Panc1 (cell line): ENCODE measurements around the gene GPC3.

Experiments used
- POLR2AphosphoS5 ChIP-seq: IDR thresholded peaks from 2 replicates; pipeline ENCODE4 v1.6.1; 2012; ENCODE audit warnings: mild to moderate bottlenecking, low read depth, low read length, moderate library complexity
- TCF7L2 ChIP-seq: IDR thresholded peaks from 2 replicates; pipeline ENCODE4 v1.6.1; 2011; ENCODE audit warnings: mild to moderate bottlenecking, low read depth, low read length, inconsistent platforms
- TF ChIP-seq, protein P1 (sequence below), 2 experiments: IDR thresholded peaks; 2 replicates each; pipeline ENCODE4 v1.6.1; 2011 to 2012; ENCODE audit warnings: low read depth in 2 of 2, control low read depth in 1 of 2, low read length in 1 of 2, mild to moderate bottlenecking in 1 of 2, moderate library complexity in 1 of 2; ENCODE audit not compliant: insufficient read depth in 1 of 2
- TF ChIP-seq, protein P2 (sequence below): fragments of 450-650 bp; IDR thresholded peaks from 2 replicates; pipeline ENCODE4 v1.5.1; 2017; ENCODE audit warnings: mild to moderate bottlenecking

DNA sequence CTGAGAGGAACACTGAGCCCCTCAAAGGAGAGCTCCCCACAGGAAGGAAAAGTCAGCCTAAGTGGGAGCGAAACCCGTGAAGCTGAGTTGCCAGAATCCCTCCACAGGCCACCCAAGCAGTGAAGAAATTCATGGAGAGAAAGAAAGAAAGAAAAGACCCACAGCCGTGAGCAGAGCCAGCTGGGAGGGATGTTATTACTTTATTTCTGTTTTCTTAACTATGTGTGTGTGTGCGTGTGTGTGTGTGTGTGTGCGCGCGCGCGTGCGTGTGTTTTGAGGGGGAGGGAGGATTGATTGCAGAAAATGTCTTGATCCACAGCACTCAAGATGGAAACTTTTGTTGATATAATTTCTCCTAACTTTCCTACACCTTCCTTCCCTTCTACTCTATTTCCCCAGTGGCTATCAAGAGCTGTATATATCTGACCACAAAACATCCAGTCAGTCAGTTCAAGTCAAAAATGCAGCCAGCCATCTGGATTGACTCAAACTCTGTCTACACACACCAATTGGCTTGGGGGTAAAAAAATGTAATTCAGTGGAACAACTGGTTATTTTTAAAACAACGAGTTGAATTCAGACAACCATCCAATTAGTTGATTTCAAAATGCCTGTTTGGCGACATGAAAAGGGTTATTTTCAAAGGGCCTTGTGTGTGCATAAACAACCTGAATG, 13.8 kb upstream of the GPC3 start:
- TF ChIP-seq, protein P1, sequence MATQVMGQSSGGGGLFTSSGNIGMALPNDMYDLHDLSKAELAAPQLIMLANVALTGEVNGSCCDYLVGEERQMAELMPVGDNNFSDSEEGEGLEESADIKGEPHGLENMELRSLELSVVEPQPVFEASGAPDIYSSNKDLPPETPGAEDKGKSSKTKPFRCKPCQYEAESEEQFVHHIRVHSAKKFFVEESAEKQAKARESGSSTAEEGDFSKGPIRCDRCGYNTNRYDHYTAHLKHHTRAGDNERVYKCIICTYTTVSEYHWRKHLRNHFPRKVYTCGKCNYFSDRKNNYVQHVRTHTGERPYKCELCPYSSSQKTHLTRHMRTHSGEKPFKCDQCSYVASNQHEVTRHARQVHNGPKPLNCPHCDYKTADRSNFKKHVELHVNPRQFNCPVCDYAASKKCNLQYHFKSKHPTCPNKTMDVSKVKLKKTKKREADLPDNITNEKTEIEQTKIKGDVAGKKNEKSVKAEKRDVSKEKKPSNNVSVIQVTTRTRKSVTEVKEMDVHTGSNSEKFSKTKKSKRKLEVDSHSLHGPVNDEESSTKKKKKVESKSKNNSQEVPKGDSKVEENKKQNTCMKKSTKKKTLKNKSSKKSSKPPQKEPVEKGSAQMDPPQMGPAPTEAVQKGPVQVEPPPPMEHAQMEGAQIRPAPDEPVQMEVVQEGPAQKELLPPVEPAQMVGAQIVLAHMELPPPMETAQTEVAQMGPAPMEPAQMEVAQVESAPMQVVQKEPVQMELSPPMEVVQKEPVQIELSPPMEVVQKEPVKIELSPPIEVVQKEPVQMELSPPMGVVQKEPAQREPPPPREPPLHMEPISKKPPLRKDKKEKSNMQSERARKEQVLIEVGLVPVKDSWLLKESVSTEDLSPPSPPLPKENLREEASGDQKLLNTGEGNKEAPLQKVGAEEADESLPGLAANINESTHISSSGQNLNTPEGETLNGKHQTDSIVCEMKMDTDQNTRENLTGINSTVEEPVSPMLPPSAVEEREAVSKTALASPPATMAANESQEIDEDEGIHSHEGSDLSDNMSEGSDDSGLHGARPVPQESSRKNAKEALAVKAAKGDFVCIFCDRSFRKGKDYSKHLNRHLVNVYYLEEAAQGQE (IDR thresholded peaks at IDR 0.05; ENCODE audit: insufficient read depth in 1 of 2, low read depth in 2 of 2, low read length in 1 of 2) = no peak
- TF ChIP-seq, protein P2, sequence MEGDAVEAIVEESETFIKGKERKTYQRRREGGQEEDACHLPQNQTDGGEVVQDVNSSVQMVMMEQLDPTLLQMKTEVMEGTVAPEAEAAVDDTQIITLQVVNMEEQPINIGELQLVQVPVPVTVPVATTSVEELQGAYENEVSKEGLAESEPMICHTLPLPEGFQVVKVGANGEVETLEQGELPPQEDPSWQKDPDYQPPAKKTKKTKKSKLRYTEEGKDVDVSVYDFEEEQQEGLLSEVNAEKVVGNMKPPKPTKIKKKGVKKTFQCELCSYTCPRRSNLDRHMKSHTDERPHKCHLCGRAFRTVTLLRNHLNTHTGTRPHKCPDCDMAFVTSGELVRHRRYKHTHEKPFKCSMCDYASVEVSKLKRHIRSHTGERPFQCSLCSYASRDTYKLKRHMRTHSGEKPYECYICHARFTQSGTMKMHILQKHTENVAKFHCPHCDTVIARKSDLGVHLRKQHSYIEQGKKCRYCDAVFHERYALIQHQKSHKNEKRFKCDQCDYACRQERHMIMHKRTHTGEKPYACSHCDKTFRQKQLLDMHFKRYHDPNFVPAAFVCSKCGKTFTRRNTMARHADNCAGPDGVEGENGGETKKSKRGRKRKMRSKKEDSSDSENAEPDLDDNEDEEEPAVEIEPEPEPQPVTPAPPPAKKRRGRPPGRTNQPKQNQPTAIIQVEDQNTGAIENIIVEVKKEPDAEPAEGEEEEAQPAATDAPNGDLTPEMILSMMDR = no peak
- no peak for TF ChIP-seq POLR2AphosphoS5
- no peak for TF ChIP-seq TCF7L2
